NCI-H146 treated with DMSO at 0.1 percent for 48 hours (cell line): Measurements from ENCODE around the gene AURKAIP1.
"Not testable (repeated sequence)": the region's sequence is repeated elsewhere in the genome, so short reads cannot be mapped to it uniquely, and the experiment has no call there.

Experiments used
- DNase-seq: peaks from one replicate; lab custom pipeline; 2025; ENCODE audit not compliant: unreplicated experiment; lab: John Stamatoyannopoulos, UW

AURKAIP1 gene

DNA sequence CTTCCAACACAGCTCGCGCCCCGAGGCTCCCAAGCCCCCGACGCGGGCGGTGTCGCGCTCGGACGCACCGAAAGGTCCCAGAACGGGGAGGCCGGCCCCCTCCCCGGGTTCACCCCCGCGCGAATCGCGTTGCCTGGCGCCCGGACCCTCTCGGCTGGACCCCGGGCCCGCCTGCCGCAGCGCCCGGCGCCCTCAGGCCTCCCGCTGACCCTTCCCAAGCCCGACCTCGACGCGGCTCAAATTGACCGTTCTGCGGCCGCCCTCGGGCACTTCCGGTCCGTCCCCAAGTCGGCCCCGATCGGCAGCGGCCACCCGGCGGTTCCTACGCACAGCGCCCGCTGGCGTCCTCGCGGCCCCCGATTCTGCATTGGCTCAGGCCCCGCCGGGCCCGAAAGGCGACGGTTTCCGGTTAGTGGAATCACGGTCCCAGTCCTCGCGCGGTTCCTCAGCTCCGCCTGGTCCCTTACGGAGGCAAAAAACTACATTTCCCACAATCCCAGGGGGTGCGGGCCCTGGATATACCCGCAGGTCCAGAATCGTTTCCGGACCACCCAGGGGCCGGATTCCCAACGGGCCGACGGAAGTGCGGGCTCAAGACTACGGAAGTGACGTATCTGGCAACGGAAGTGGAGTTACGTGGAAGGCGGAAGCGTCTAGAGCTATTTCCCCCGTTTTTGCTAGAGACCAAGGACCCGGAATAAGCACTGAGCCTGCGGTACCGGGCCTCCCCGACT, at the start of gene AURKAIP1:
AURKAIP1 (minus strand) TSS at position 279 of the 734 bp plus-strand sequence. CDS start 451 bp downstream, outside the sequence.
- DNase-seq = peak; percentile 91

DNA sequence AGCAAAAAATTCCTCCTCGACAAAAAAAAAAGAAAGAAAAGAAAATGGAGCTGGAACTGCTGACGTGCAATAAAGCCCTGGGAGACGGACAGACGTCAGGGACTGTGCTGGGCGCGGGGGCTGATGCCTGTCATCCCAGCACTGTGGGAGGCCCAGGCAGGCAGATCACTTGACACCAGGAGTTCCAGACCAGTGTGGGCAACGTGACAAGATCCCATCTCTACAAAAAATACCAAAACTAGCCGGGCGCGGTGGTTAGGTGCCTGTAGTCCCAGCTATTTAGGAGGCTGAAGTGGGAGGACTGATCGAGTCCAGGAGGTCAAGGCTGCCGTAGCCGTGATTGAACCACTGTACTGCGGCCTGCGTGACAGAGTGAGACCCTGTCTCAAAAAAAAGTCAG, 49.7 kb upstream of the AURKAIP1 start:
- no peak for DNase-seq

DNA sequence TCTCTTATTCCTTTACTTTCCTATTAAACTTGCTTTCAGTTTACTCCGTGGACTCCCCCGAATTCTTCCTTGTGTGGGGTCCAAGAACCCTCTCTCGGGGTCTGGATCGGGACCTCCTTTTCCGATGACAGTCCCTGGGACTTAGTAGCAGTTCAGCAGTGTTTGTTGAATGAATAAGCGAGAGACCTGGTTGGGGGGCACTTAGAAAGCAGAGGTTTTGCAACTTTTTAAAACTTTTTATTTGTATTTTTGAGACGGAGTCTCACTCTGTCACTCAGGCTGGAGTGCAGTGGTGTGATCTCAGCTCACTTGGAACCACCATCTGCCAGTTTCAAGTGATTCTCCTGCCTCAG, 48.2 kb upstream of the AURKAIP1 start:
- DNase-seq = no peak

DNA sequence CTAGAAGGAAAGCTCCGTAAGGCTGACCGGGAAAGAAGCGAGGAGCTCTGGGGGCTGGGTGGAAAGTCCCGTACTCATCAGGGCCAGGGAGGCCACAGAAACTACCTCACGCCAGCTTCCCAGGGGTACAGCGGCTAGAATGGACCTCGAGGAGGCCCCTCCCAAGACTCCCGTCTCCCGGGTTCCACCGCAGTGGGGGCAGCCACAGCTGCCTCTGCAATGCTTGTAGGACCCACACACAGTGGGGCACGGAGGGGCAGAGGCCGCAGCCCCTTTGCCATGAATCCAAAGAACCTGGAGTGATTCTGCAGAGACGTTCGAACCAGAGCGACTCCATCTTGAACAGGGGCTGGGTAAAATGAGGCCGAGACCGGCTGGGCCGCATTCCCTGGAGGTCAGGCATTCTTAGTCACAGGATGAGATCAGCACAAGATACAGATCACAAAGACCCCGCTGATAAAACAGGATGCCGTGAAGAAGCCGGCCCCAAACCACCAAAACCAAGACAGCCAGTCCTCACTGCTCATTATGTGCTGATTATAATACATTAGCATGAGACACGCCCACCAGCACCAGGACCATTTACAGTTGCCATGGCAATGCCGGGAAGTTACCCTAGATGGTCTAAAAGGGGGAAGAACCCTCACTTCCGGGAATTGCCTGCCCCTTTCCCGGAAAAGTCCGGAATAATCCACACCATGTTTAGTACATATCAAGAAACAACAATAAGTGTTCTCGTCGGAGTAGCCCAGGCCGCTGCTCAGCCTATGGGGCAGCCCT, 47.6 kb upstream of the AURKAIP1 start:
- DNase-seq = no peak

DNA sequence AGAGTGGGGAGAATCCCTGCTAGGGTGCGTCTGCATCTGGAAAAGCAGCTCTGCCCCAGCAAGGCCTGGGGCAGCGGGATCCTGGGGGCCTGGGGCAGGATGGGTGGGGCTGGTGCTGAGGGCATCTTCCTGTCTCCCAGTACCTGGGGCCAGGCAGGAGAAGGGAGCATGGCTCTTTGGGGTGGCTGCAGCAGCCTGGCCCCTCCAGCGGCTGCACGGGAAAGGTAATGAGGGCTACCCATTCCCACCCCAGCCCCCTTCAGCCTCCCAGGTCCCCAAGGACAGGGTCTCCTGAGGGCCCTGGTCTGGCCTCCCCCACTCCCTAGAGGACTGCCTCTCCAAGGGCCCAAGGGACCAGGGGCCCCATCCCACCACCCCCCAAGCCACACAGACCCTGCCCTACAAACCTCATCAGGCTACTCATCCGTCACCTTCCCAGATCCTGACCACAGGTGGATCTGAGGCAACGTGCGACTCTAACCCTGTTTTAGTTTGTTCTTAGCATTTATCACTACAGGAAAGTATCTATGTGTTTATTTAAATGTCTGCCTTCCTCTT, 47.0 kb upstream of the AURKAIP1 start:
- DNase-seq = no peak

DNA sequence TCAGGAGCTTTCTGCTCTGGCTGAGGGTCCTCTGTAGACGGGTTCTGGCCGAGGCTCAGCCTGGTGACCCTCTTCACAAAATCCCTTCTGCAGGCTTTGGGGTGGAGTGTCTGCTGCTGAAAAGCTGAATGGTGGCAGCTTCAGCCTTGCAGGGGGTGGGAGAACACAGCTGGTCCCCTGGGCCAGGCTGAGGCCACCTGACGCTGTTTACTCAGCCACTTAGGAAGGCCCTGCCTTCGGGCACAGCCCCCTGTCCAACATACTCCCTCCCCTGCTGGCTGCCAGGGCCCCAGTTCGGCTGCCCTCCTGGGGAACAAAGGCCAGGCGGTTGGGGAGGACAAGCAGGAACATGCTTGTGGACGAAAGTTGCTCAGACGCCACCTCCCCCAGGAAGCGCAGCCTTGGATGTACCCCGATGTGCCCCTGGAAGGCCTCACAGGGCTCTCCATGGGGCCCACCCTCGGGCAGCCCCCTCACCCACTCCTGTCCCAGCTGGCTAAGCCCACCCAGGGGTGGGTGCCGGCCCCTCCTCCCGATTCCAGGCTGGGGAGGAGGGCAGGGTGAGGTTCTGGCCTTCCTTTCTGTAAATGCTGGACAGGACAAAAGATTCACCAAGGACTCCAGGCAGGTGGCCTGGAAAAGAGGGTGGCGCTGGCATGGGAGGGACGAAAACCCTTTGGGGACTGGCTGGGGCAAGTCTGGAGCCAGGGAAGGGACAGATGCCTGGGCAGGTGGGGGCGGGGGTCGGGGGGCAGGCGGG, 46.3 kb upstream of the AURKAIP1 start, which contains the start of gene ANKRD65:
ANKRD65 (minus strand) TSS at position 130 of the 760 bp plus-strand sequence. CDS start 271 bp downstream, outside the sequence.
- DNase-seq = peak; percentile 78

DNA sequence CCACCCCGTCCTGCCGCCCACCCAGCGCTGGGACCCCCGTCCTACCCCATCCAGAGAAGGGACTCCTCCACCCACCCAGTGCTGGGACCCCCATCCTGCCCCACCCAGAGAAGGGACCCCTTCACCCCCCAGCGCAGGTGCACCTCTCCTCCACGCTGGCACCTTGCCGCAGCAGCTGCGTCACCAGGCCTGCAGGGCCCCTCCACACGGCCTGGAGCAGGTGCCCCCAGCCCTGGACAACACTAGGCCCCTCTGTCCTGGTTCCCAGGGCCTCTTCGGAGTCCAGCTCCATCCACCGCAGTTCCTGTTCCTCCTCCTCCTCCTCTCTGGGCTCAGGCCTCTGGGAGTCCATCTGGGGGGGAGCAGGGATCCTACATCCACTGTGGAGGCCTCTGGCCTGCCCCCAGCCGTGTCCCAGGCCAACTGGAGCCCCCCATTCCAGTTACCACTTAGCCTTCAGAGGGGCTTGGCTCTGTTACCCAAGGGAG, 45.7 kb upstream of the AURKAIP1 start:
- no peak for DNase-seq

DNA sequence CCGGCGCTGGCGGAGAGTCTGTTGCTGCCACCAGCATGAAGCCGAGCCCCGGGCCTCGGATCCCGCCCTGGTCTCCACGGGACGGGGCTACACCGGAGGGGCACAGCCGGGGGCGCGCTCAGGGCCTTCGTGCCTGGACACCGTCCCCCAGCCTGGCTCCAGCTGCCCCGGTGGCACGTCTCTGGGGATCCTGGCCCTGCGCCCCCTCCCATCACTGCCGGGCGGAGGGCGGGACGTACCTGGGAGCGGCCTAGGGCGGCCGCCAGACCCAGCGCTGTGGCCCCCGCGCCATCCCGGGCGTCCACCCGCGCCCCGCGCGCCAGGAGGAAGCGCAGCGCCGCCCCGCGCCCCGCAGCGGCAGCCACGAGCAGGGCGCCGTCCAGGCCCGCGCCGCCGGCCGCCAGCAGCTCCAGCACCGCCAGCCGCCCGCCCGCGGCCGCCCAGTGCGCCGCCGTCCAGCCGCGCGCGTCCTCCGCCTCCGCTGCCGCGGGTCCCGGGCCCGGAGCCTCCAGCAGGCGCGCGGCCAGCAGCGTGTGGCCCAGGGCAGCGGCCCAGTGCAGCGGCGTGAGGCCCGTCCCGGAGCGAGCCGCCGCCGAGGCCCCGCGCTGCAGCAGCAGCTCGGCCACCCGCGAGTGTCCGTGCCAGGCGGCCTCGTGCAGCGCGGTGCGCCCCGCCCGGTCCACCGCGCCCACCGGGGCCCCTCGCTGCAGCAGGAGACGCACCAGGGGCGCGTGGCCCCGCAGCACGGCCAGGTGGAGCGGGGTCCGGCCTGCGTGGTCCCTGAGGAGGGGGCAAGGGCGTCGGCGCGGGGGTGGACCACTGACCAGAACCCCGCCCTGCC, 45.0 kb upstream of the AURKAIP1 start:
- DNase-seq = no peak

DNA sequence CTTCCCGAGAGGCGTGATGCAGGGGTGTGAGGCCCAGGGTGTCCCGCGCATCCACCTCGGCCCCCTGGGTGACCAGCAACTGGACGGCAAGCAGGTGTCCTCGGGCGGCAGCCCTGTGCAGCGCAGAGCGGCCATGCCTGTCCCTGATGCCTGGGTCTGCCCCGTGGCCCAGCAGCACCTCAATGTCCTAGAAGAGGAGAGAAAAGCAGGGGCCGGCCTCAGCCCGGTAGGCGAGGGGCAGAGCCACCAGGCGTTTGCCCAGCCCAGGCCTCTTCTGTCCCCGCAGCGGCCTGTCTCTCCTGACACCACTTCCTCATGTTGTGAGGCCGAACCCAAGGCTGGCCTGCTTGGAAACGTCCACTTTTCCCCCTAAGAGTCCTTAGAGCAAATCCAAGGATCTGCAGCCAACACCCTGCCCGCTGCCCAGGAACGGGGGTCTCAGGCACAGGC, 44.4 kb upstream of the AURKAIP1 start:
- DNase-seq = no peak

DNA sequence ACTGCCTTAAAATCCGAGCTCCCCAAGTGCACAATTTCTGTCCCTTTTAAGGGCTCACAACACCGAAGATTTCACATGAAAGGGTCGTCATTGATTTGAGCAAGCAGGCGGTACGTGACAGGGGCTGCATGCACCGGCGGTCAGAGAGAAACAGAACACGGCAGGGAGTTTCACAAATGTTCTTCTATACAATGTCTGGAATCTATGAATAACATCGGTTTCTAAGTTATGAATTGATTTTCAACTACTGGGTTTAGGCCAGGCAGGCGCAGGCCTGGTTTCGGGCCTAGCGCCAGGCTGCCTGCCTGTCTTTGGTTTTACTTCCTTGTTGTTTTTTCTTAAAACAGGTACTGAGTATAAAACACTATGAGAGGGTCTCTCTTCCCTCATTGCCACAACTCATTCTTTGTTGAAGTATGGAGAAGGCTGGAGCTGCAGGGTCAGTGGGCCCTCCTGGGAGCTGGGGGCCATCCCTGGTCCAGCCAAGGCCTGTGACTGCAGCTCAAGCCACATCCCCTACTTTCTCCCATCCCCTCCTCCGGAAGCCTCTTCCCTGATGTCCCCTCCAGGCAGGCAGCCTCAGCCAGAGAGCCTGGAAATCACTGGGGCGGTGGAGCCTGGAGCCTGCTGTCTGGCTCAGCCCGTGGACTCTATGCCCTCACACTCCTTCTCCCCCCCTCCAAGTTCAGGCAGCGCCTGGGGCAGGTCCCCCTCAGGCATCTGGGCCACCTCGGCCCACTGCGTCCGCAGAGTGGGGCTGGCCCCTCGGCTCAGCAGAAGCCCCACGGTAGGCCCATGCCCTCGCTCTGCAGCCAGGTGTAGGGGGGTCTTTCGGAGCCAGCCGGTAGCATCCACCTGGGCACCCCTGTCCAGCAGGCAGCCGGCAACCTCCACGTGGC, 43.7 kb upstream of the AURKAIP1 start:
- no peak for DNase-seq

DNA sequence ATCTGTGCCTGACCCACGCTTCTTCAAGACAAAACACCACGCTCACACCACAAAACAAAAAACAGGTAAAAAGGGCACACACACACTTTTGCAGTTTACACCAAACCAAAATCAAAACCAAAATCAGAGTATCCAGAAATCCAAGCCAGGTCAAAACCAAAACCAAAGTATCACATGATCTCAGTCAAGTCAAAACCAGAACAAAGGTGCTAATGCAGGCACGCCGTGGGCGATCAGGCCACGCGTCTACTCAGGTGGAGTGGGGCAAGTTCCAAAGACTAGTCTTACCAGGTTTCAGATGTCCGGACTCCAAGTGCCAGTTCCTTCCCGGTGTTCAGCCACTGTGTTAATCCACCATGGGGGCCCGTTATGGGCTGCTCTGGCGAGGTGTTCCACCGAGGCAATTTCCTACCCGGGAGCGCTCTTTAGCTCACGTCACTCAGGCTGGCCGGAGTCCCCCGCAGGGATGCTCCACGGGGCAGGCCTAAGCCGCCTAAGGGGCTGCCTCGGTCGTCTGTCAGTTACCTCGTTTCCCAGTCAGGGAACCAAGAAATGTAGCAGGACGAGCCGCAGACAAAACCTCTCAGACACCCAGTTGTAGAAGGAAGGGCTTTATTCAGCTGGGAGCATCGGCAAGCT, 42.9 kb upstream of the AURKAIP1 start:
- not testable (repeated sequence) for DNase-seq

DNA sequence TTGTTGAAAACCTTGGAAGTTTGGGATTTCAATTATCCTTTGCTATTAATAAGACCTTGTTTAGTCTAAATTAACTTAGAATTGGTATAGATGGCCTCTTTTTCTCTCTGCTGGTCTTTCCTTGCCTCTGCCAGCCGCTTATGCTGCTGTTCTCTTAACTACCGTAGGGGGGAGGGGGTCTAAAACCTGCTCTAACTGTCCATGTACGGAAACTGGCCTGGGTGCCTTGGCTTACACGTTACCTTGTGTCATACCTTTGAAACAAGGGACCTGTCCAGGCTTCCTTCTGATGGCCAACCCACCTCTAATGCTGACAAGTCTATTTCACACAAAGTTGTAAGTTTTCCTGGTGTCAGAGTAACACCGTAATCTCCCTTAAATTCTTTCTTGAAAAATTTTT, 42.4 kb upstream of the AURKAIP1 start:
- DNase-seq = not testable (repeated sequence)

DNA sequence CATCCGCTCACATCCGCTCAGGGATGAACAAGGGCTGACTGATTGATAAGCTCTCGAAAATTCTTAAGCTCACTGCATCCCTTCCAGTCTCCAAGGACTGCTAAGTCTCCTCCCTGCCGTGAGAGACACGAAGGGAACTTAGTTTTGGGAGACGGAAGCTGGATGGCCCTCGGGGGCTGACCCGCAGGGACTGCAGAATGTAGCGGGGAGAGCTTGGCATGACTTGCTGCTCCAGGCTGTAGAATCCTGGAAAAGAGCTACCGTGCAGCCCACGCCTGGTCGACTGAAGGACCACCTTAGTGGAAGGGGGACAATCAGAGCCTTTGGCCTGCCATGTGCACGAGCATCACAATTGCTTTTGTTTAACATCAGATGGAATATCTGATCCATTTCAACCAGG, 40.7 kb upstream of the AURKAIP1 start:
- no peak for DNase-seq

DNA sequence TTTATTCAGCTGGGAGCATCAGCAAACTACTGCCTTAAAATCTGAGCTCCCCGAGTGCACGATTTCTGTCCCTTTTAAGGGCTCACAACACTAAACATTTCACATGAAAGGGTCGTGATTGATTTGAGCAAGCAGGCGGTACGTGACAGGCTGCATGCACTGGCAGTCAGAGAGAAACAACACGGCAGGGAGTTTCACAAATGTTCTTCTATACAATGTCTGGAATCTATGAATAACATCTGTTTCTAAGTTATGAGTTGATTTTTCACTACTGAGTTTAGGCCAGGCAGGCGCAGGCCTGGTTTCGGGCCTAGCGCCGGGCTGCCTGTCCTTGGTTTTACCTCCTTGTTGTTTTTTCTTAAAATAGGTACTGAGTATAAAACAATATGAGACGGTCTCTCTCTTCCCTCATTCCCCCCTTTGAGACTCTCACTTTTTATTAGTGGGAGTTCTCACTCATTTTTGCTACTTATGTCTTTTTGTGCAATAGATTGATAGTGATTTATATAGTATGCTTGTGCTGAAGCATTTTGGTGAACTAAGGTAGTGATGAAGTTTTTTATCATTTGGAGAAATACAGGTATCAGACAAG, 37.4 kb upstream of the AURKAIP1 start:
- DNase-seq = not testable (repeated sequence)

DNA sequence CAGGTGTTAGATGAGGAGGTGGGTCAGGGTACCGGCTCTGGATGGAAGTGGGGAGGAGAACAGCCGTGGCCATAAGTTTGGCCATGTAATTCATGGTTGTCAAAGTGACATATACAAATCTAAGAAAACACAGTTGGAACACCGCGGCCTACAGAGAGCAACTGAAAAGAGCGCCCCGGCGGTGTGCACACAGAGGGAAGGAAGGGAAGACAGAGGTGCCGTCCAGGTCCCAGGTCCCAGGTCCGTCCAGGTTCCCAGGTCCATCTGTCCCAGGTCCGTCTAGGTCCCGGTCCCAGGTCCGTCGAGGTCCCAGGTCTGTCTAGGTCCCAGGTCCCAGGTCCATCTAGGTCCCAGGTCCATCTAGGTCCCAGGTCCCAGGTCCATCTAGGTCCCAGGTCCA, 36.6 kb upstream of the AURKAIP1 start:
- no peak for DNase-seq

DNA sequence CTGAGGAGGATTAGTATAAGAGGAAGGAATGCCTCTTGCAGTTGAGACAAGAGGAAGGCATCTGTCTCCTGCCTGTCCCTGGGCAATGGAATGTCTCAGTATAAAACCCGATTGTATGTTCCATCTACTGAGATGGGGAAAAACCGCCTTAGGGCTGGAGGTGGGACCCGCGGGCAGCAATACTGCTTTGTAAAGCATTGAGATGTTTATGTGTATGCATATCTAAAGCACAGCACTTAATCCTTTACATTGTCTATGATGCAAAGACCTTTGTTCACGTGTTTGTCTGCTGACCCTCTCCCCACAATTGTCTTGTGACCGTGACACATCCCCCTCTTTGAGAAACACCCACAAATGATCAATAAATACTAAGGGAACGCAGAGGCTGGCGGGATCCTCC, 35.2 kb upstream of the AURKAIP1 start:
- not testable (repeated sequence) for DNase-seq

DNA sequence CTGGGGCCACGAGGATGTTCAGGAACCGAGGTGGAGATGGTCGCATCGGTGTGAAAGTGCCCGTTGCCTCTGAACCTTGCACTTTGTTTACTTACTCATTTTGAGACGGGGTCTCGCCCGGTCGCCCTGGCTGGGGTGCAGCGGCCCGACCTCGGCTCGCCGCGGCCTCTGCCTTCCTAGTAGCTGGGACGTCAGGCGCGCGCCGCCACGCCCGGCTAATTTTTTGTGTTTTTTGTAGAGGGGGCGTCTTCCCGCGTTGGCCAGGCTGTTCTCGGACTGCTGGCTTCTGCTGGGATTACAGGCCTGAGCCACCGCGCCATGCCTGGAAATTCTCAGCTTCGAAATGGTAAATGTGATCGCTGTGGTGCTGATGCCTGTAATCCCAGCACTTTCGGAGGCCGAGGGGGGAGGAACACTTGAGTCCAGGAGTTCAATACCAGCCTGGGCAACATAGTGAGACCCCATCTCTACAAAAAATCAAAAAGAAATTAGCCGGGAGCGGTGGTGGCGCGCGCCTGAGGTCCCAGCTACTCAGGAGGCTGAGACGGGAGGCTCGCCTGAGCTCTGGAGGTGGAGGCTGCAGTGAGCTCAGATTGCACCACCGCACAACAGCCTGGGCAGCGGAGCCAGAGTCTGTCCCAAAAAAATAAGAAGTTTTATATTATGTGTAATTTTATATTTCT, 32.8 kb upstream of the AURKAIP1 start:
- DNase-seq = no peak
